Stimulated activated CD4-positive, alpha-beta T cell treated with anti-CD3 and anti-CD28 coated beads, Interleukin-1b, Interleukin-23, amount 100 ng/mL, for 24 hours (primary cell): ENCODE results near the gene ZNF773.
"Not testable (repeated sequence)": the region's sequence is repeated elsewhere in the genome, so short reads cannot be mapped to it uniquely, and the experiment has no call there.

Experiments
- DNase-seq, 4 experiments: peaks; one replicate each; pipeline ENCODE4 v3.0.0-alpha.2; 2020; ENCODE audit warnings: low read depth in 4 of 4, low spot score in 1 of 4

ZNF773 gene

GRCh38 chr19:57499680-57500395, at the start of gene ZNF773:
Gene ZNF773, plus strand, starts transcription at chr19:57499938. Its CDS starts 143 bp downstream, at chr19:57500081.
- DNase-seq = peak; percentile 89 to 95 (median 93)

- no peak for DNase-seq
Observed at GRCh38 chr19:57452307-57452706, 47.4 kb upstream of the ZNF773 start.

GRCh38 chr19:57465680-57466381, 33.9 kb upstream of the ZNF773 start:
- DNase-seq = no peak

GRCh38 chr19:57466489-57466888, 33.2 kb upstream of the ZNF773 start:
- no peak for DNase-seq

GRCh38 chr19:57473646-57474045, 26.1 kb upstream of the ZNF773 start:
- DNase-seq = no peak

- DNase-seq = peak; percentile 64 to 76 (median 74)
Observed at GRCh38 chr19:57477191-57478008, 22.3 kb upstream of the ZNF773 start, which contains the start of gene ZNF772. Gene ZNF772, minus strand, starts transcription at chr19:57477566. Its CDS starts 257 bp downstream, at chr19:57477309.

GRCh38 chr19:57487477-57488298, 12.1 kb upstream of the ZNF773 start, which contains the start of gene ZNF419:
Gene ZNF419, plus strand, starts transcription at chr19:57487750. Its CDS starts 201 bp downstream, at chr19:57487951.
- DNase-seq = peak; percentile 86 to 96 (median 90)

- DNase-seq = not testable (repeated sequence)
Observed at GRCh38 chr19:57488299-57488644, 11.5 kb upstream of the ZNF773 start.

- not testable (repeated sequence) for DNase-seq
Observed at GRCh38 chr19:57499332-57499679, 432 bp upstream of the ZNF773 start.

- not testable (repeated sequence) for DNase-seq
Observed at GRCh38 chr19:57500400-57500799, 662 bp downstream of the ZNF773 start.

GRCh38 chr19:57506163-57506562, 6.4 kb downstream of the ZNF773 start:
- no peak for DNase-seq

GRCh38 chr19:57511484-57511883, 11.7 kb downstream of the ZNF773 start:
- DNase-seq = no peak

GRCh38 chr19:57512845-57513244, 13.1 kb downstream of the ZNF773 start:
- no peak for DNase-seq

- DNase-seq = no peak
Observed at GRCh38 chr19:57515255-57515654, 15.5 kb downstream of the ZNF773 start.

GRCh38 chr19:57518021-57518420, 18.3 kb downstream of the ZNF773 start:
- DNase-seq = not testable (repeated sequence)

- DNase-seq = peak; percentile 66 to 80 (median 76)
Observed at GRCh38 chr19:57527136-57527881, 27.6 kb downstream of the ZNF773 start, which contains the start of gene ZNF549. Gene ZNF549, plus strand, starts transcription at chr19:57527356. Its CDS starts 218 bp downstream, at chr19:57527574.

GRCh38 chr19:57537953-57538547, 38.3 kb downstream of the ZNF773 start:
- no peak for DNase-seq

GRCh38 chr19:57546513-57546912, 46.8 kb downstream of the ZNF773 start:
- no peak for DNase-seq

- DNase-seq = no peak
Observed at GRCh38 chr19:57552432-57552831, 52.7 kb downstream of the ZNF773 start.
